Epithelial cell of esophagus (primary cell): ENCODE data around the gene CENPL.
A peak's percentile ranks its signal among the peaks of the same experiment; 100 is the strongest.

ENCODE experiments used
- DNase-seq: peaks from one replicate; pipeline ENCODE4 v3.0.0; 2010; ENCODE audit warnings: low read depth
- H3K4me3 ChIP-seq: 2 replicates; pipeline ENCODE4 v1.5.1; 2011; ENCODE audit warnings: mild to moderate bottlenecking, low read length, control low read depth
- CTCF ChIP-seq: IDR thresholded peaks from 2 replicates; pipeline ENCODE4 v1.5.1; 2011; ENCODE audit warnings: low read depth, mild to moderate bottlenecking, low read length, control low read depth, inconsistent platforms; ENCODE audit not compliant: insufficient read depth; ENCODE audit errors: missing control alignments

CENPL gene

GRCh38 chr1:173824315-173825081, at the start of gene CENPL, which contains the start of gene DARS2:
TSS of gene CENPL (minus strand) at chr1:173824883. CDS start at chr1:173811299, 13,584 bp downstream.
TSS of gene DARS2 (plus strand) at chr1:173824673. CDS start at chr1:173825230, 557 bp downstream.
- peak within 1 kb of the TSS; percentile 97 for H3K4me3 ChIP-seq
- DNase-seq, result peak; percentile 99
- TF ChIP-seq CTCF, result no peak

GRCh38 chr1:173871500-173871899, 46.8 kb upstream of the CENPL start:
- no peak for DNase-seq
- no peak for TF ChIP-seq CTCF
- no peak overlapping the region for H3K4me3 ChIP-seq

GRCh38 chr1:173871091-173871490, 46.4 kb upstream of the CENPL start:
- no peak overlapping the region for H3K4me3 ChIP-seq
- no peak for TF ChIP-seq CTCF
- no peak for DNase-seq

- TF ChIP-seq CTCF, result no peak
- no peak for DNase-seq
- H3K4me3 ChIP-seq, result no peak overlapping the region
Measured at GRCh38 chr1:173870252-173871075, 45.8 kb upstream of the CENPL start.

GRCh38 chr1:173869021-173869359, 44.3 kb upstream of the CENPL start:
- DNase-seq, result no peak
- H3K4me3 ChIP-seq, result peak overlapping the region; percentile 99
- no peak for TF ChIP-seq CTCF

- peak within 1 kb of the TSS; percentile 99 for H3K4me3 ChIP-seq
- peak; percentile 93 for DNase-seq
- no peak for TF ChIP-seq CTCF
Measured at GRCh38 chr1:173868266-173869020, 43.8 kb upstream of the CENPL start, which contains the start of gene ZBTB37. TSS of gene ZBTB37 (plus strand) at chr1:173868380. CDS start at chr1:173870226, 1,846 bp downstream.
